T follicular helper cell (primary cell): ENCODE results near the gene ATP6V1D.
"Not testable (repeated sequence)": the region's sequence is repeated elsewhere in the genome, so short reads cannot be mapped to it uniquely, and the experiment has no call there.

Experiments
- DNase-seq: peaks from one replicate; pipeline ENCODE4 v3.0.0-alpha.2; 2020; ENCODE audit warnings: low read depth

ATP6V1D gene

GRCh38 chr14:67370830-67371229, 11.2 kb upstream of the ATP6V1D start:
- no peak for DNase-seq

GRCh38 chr14:67365476-67365875, 5.9 kb upstream of the ATP6V1D start:
- no peak for DNase-seq

GRCh38 chr14:67360470-67361206, 1.0 kb upstream of the ATP6V1D start:
- DNase-seq, result no peak

GRCh38 chr14:67358924-67359774, 455 bp downstream of the ATP6V1D start:
- no peak for DNase-seq

- DNase-seq, result no peak
Measured at GRCh38 chr14:67357969-67358354, 1.6 kb downstream of the ATP6V1D start.

GRCh38 chr14:67357186-67357968, 2.2 kb downstream of the ATP6V1D start:
- DNase-seq, result no peak

GRCh38 chr14:67352055-67352454, 7.5 kb downstream of the ATP6V1D start:
- no peak for DNase-seq

- no peak for DNase-seq
Measured at GRCh38 chr14:67345583-67345982, 14.0 kb downstream of the ATP6V1D start.

GRCh38 chr14:67343601-67344230, 15.9 kb downstream of the ATP6V1D start:
- DNase-seq, result no peak

- DNase-seq, result not testable (repeated sequence)
Measured at GRCh38 chr14:67341231-67341630, 18.4 kb downstream of the ATP6V1D start.

- no peak for DNase-seq
Measured at GRCh38 chr14:67335781-67336180, 23.8 kb downstream of the ATP6V1D start.

GRCh38 chr14:67332468-67332867, 27.1 kb downstream of the ATP6V1D start:
- DNase-seq, result no peak

GRCh38 chr14:67331368-67332125, 28.1 kb downstream of the ATP6V1D start:
- no peak for DNase-seq

- not testable (repeated sequence) for DNase-seq
Measured at GRCh38 chr14:67329666-67330065, 29.9 kb downstream of the ATP6V1D start.

GRCh38 chr14:67319142-67319541, 40.5 kb downstream of the ATP6V1D start:
- no peak for DNase-seq

GRCh38 chr14:67317822-67318221, 41.8 kb downstream of the ATP6V1D start:
- no peak for DNase-seq

GRCh38 chr14:67313153-67313552, 46.5 kb downstream of the ATP6V1D start:
- no peak for DNase-seq

- no peak for DNase-seq
Measured at GRCh38 chr14:67311868-67312267, 47.7 kb downstream of the ATP6V1D start.
